T-helper 2 cell treated with Interferon-gamma antibody and Interleukin-4, amounts not matched to agents 5 μg/mL and 100 μg/mL, for 36 hours (primary cell): ENCODE measurements around the gene KRT73.

Source experiments
- DNase-seq: peaks from one replicate; pipeline ENCODE4 v3.0.0; 2021; ENCODE audit warnings: low spot score
- H3K27ac Mint-ChIP-seq: one replicate; pipeline ENCODE4 v1.8.0; 2021; ENCODE audit warnings: mild to moderate bottlenecking, mixed read lengths
- H3K27me3 Mint-ChIP-seq: one replicate; pipeline ENCODE4 v1.8.0; 2021; ENCODE audit warnings: low read depth, mixed read lengths
- H3K36me3 Mint-ChIP-seq: one replicate; pipeline ENCODE4 v1.8.0; 2021; ENCODE audit warnings: low read depth, mixed read lengths
- H3K4me1 Mint-ChIP-seq: one replicate; pipeline ENCODE4 v1.8.0; 2021; ENCODE audit warnings: low read depth, mixed read lengths
- H3K4me3 Mint-ChIP-seq: one replicate; pipeline ENCODE4 v1.8.0; 2022; ENCODE audit warnings: mild to moderate bottlenecking, moderate library complexity, mixed read lengths
- H3K9me3 Mint-ChIP-seq: one replicate; pipeline ENCODE4 v1.8.0; 2021; ENCODE audit warnings: mixed read lengths

Gene KRT73

GRCh38 chr12:52622349-52622748 is 4.0 kb upstream of the KRT73 start:
- no peak for DNase-seq
- Mint-ChIP-seq H3K9me3 (no peaks in the 10 kb centered on the region), H3K27ac (no peak overlapping the region), H3K27me3 (peaks cover 13% of the 10 kb centered on the region), H3K36me3 (no peaks in the 10 kb centered on the region), H3K4me1 (peaks cover 4% of the 10 kb centered on the region), H3K4me3 (no peak overlapping the region)

GRCh38 chr12:52618866-52619265 is 507 bp upstream of the KRT73 start:
- no peak overlapping the region for H3K4me3 Mint-ChIP-seq
- H3K4me1 Mint-ChIP-seq, result peaks cover 7% of the 10 kb centered on the region

GRCh38 chr12:52617403-52617785 is 965 bp downstream of the KRT73 start:
- H3K27ac Mint-ChIP-seq, result no peak overlapping the region
- no peaks in the 10 kb centered on the region for H3K9me3 Mint-ChIP-seq
- DNase-seq, result no peak
- no peak overlapping the region for H3K4me3 Mint-ChIP-seq
- peaks cover 15% of the 10 kb centered on the region for H3K4me1 Mint-ChIP-seq
- H3K27me3 Mint-ChIP-seq, result no peaks in the 10 kb centered on the region
- no peaks in the 10 kb centered on the region for H3K36me3 Mint-ChIP-seq

More at GRCh38 chr12:52618866-52619265, 507 bp upstream of the KRT73 start:
- H3K36me3 Mint-ChIP-seq, result no peaks in the 10 kb centered on the region
- DNase-seq, result no peak
- no peaks in the 10 kb centered on the region for H3K9me3 Mint-ChIP-seq
- peaks cover 5% of the 10 kb centered on the region for H3K27me3 Mint-ChIP-seq
- no peak overlapping the region for H3K27ac Mint-ChIP-seq

GRCh38 chr12:52616680-52617402 is 1.5 kb downstream of the KRT73 start:
- Mint-ChIP-seq H3K36me3 (no peaks in the 10 kb centered on the region), H3K4me1 (peaks cover 15% of the 10 kb centered on the region), H3K27me3 (no peaks in the 10 kb centered on the region), H3K9me3 (no peaks in the 10 kb centered on the region), H3K4me3 (no peak overlapping the region), H3K27ac (no peak overlapping the region)
- no peak for DNase-seq

GRCh38 chr12:52615912-52616311 is 2.4 kb downstream of the KRT73 start:
- H3K27ac Mint-ChIP-seq, result no peak overlapping the region
- no peaks in the 10 kb centered on the region for H3K9me3 Mint-ChIP-seq
- H3K4me1 Mint-ChIP-seq, result peaks cover 15% of the 10 kb centered on the region
- no peaks in the 10 kb centered on the region for H3K36me3 Mint-ChIP-seq
- no peak for DNase-seq
- no peak overlapping the region for H3K4me3 Mint-ChIP-seq
- no peaks in the 10 kb centered on the region for H3K27me3 Mint-ChIP-seq

GRCh38 chr12:52615208-52615868 is 3.0 kb downstream of the KRT73 start:
- no peaks in the 10 kb centered on the region for H3K36me3 Mint-ChIP-seq
- H3K27me3 Mint-ChIP-seq, result no peaks in the 10 kb centered on the region
- peaks cover 20% of the 10 kb centered on the region for H3K4me1 Mint-ChIP-seq
- no peaks in the 10 kb centered on the region for H3K9me3 Mint-ChIP-seq
- H3K4me3 Mint-ChIP-seq, result no peak overlapping the region
- DNase-seq, result peak; percentile 34
- H3K27ac Mint-ChIP-seq, result peak overlapping the region; percentile 42

- no peaks in the 10 kb centered on the region for H3K9me3 Mint-ChIP-seq
- H3K4me1 Mint-ChIP-seq, result peaks cover 25% of the 10 kb centered on the region
- no peaks in the 10 kb centered on the region for H3K27me3 Mint-ChIP-seq
- no peak overlapping the region for H3K4me3 Mint-ChIP-seq
- H3K36me3 Mint-ChIP-seq, result no peaks in the 10 kb centered on the region
- H3K27ac Mint-ChIP-seq, result no peak overlapping the region
- no peak for DNase-seq
Observed at GRCh38 chr12:52614381-52615207, 3.8 kb downstream of the KRT73 start.

GRCh38 chr12:52613384-52614030 is 4.9 kb downstream of the KRT73 start:
- H3K27me3 Mint-ChIP-seq, result peaks cover 2% of the 10 kb centered on the region
- H3K4me1 Mint-ChIP-seq, result peaks cover 32% of the 10 kb centered on the region
- no peak overlapping the region for H3K4me3 Mint-ChIP-seq
- no peak overlapping the region for H3K27ac Mint-ChIP-seq
- no peaks in the 10 kb centered on the region for H3K9me3 Mint-ChIP-seq
- H3K36me3 Mint-ChIP-seq, result no peaks in the 10 kb centered on the region
- DNase-seq, result no peak

GRCh38 chr12:52612431-52613383 is 5.7 kb downstream of the KRT73 start:
- H3K27ac Mint-ChIP-seq, result no peak overlapping the region
- H3K4me1 Mint-ChIP-seq, result peaks cover 36% of the 10 kb centered on the region
- no peak overlapping the region for H3K4me3 Mint-ChIP-seq
- H3K9me3 Mint-ChIP-seq, result no peaks in the 10 kb centered on the region
- H3K27me3 Mint-ChIP-seq, result peaks cover 2% of the 10 kb centered on the region
- DNase-seq, result no peak
- no peaks in the 10 kb centered on the region for H3K36me3 Mint-ChIP-seq

- H3K9me3 Mint-ChIP-seq, result no peaks in the 10 kb centered on the region
- H3K4me1 Mint-ChIP-seq, result peaks cover 39% of the 10 kb centered on the region
- no peak overlapping the region for H3K27ac Mint-ChIP-seq
- no peak for DNase-seq
- H3K36me3 Mint-ChIP-seq, result no peaks in the 10 kb centered on the region
- H3K27me3 Mint-ChIP-seq, result peaks cover 2% of the 10 kb centered on the region
- H3K4me3 Mint-ChIP-seq, result peak overlapping the region; percentile 62
Observed at GRCh38 chr12:52611080-52611468, 7.3 kb downstream of the KRT73 start.

GRCh38 chr12:52608826-52609630 is 9.3 kb downstream of the KRT73 start:
- no peak overlapping the region for H3K4me3 Mint-ChIP-seq
- no peaks in the 10 kb centered on the region for H3K9me3 Mint-ChIP-seq
- no peak for DNase-seq
- H3K36me3 Mint-ChIP-seq, result no peaks in the 10 kb centered on the region
- H3K4me1 Mint-ChIP-seq, result peaks cover 45% of the 10 kb centered on the region
- no peak overlapping the region for H3K27ac Mint-ChIP-seq
- H3K27me3 Mint-ChIP-seq, result peaks cover 2% of the 10 kb centered on the region

- Mint-ChIP-seq H3K27ac (no peak overlapping the region), H3K4me1 (peaks cover 43% of the 10 kb centered on the region), H3K4me3 (no peak overlapping the region)
Observed at GRCh38 chr12:52608161-52608560, 10.2 kb downstream of the KRT73 start.

More at GRCh38 chr12:52608161-52608560, 10.2 kb downstream of the KRT73 start:
- H3K36me3 Mint-ChIP-seq, result no peaks in the 10 kb centered on the region
- peaks cover 5% of the 10 kb centered on the region for H3K27me3 Mint-ChIP-seq
- H3K9me3 Mint-ChIP-seq, result no peaks in the 10 kb centered on the region
- no peak for DNase-seq
